GM18520 (cell line): ENCODE measurements around the gene GLIS1.

Experiments
- ATAC-seq: cut with Tn5 transposase; IDR thresholded peaks from one replicate; pipeline ENCODE4 v1.9.1; 2021; ENCODE audit not compliant: unreplicated experiment

GLIS1 gene

GRCh38 chr1:53517109-53517508 is 221.9 kb downstream of the GLIS1 start:
- ATAC-seq = no peak

GRCh38 chr1:53516181-53516580 is 222.8 kb downstream of the GLIS1 start:
- no peak for ATAC-seq

- no peak for ATAC-seq
Observed at GRCh38 chr1:53514436-53514835, 224.5 kb downstream of the GLIS1 start.

GRCh38 chr1:53513846-53514245 is 225.1 kb downstream of the GLIS1 start:
- no peak for ATAC-seq

- ATAC-seq = no peak
Observed at GRCh38 chr1:53512807-53513755, 225.9 kb downstream of the GLIS1 start.

- ATAC-seq = no peak
Observed at GRCh38 chr1:53511933-53512806, 226.8 kb downstream of the GLIS1 start.

GRCh38 chr1:53511323-53511932 is 227.5 kb downstream of the GLIS1 start:
- ATAC-seq = no peak

GRCh38 chr1:53510215-53510614 is 228.7 kb downstream of the GLIS1 start:
- ATAC-seq = no peak

GRCh38 chr1:53509775-53510174 is 229.2 kb downstream of the GLIS1 start:
- ATAC-seq = no peak

GRCh38 chr1:53508991-53509666 is 229.8 kb downstream of the GLIS1 start:
- no peak for ATAC-seq

GRCh38 chr1:53508056-53508990 is 230.6 kb downstream of the GLIS1 start:
- ATAC-seq = no peak

- no peak for ATAC-seq
Observed at GRCh38 chr1:53507116-53507820, 231.7 kb downstream of the GLIS1 start.

- ATAC-seq = no peak
Observed at GRCh38 chr1:53506355-53507050, 232.5 kb downstream of the GLIS1 start.

GRCh38 chr1:53505891-53506290 is 233.1 kb downstream of the GLIS1 start:
- ATAC-seq = no peak

- no peak for ATAC-seq
Observed at GRCh38 chr1:53505401-53505800, 233.6 kb downstream of the GLIS1 start.

- no peak for ATAC-seq
Observed at GRCh38 chr1:53504901-53505300, 234.1 kb downstream of the GLIS1 start.

- ATAC-seq = no peak
Observed at GRCh38 chr1:53503433-53504217, 235.3 kb downstream of the GLIS1 start.
